Measurements from ENCODE around the gene SIK1.
"Not testable (repeated sequence)": the region's sequence is repeated elsewhere in the genome, so short reads cannot be mapped to it uniquely, and the experiment has no call there.

The SIK1 gene

DNA sequence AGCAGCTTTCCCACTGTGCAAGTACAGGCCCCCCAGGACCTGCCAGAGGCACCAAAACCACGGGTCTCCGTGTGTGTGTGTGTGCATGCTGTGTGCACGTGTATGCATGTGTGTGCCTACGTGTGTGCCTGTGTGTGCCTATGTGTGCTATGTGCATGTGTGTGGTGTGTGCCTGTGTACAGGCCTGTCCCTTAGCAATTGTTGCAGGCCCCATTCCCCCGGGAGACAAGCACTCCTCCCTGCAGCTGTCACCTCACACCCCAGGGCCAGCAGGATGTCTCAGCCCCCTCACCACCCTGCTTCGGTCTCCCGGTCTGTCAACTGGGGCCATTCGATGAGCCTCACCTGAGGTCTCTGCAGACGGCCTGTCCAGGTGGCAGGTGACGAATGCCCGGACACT, 46.6 kb downstream of the SIK1 start:
- not testable (repeated sequence) for H3K27me3 ChIP-seq (ENCODE audit: control insufficient read depth, insufficient read depth, low read length); H3K36me3 ChIP-seq (ENCODE audit: control insufficient read depth, insufficient read depth, low read length); H3K27ac ChIP-seq (ENCODE audit: low read depth, low read length); H3K9me3 ChIP-seq (ENCODE audit: control insufficient read depth, insufficient read depth, low read depth, low read length); H3K4me1 ChIP-seq (ENCODE audit: control insufficient read depth, insufficient read depth, low read length); H3K4me3 ChIP-seq (ENCODE audit: low read depth, low read length); H3K9ac ChIP-seq (ENCODE audit: low read length)

- H3K4me3 ChIP-seq (ENCODE audit: low read depth, low read length); H3K4me1 ChIP-seq (ENCODE audit: control insufficient read depth, insufficient read depth, low read length); H3K27me3 ChIP-seq (ENCODE audit: control insufficient read depth, insufficient read depth, low read length); H3K9ac ChIP-seq (ENCODE audit: low read length); H3K27ac ChIP-seq (ENCODE audit: low read depth, low read length); H3K36me3 ChIP-seq (ENCODE audit: control insufficient read depth, insufficient read depth, low read length); H3K9me3 ChIP-seq (ENCODE audit: control insufficient read depth, insufficient read depth, low read depth, low read length): not testable (repeated sequence)
These were observed 47.3 kb downstream of the SIK1 start for GRCh38 chr21:43379626-43380122.

DNA sequence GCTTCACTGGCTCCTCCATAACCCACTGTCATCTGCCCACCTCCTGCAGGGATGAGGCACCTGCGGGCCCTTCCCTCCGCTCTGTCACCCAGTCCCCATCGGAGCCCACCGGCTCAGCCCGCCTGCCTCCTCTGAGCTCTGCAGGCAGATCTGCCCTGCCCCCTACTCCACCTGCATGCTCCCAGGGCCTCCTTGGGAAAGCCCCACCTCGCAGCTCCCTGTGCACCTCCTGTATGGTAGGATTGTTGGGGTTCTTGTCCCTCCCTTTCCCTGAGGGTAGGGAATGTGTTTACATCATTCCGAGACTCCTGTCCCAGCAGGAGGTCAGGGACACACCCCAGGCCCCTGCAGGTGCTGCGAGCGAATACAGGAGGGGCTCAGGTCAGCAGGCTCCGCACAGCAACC, 50.5 kb downstream of the SIK1 start:
- Histone ChIP-seq H3K36me3 (ENCODE audit: control insufficient read depth, insufficient read depth, low read length) (no peaks in the 10 kb centered on the region), H3K9me3 (ENCODE audit: control insufficient read depth, insufficient read depth, low read depth, low read length) (no peaks in the 10 kb centered on the region), H3K9ac (ENCODE audit: low read length) (no peak overlapping the region), H3K4me3 (ENCODE audit: low read depth, low read length) (no peak overlapping the region), H3K4me1 (ENCODE audit: control insufficient read depth, insufficient read depth, low read length) (peaks cover 6% of the 10 kb centered on the region; the same call in 1 of the 2 replicates), H3K27me3 (ENCODE audit: control insufficient read depth, insufficient read depth, low read length) (no peaks in the 10 kb centered on the region), H3K27ac (ENCODE audit: low read depth, low read length) (no peak overlapping the region)

DNA sequence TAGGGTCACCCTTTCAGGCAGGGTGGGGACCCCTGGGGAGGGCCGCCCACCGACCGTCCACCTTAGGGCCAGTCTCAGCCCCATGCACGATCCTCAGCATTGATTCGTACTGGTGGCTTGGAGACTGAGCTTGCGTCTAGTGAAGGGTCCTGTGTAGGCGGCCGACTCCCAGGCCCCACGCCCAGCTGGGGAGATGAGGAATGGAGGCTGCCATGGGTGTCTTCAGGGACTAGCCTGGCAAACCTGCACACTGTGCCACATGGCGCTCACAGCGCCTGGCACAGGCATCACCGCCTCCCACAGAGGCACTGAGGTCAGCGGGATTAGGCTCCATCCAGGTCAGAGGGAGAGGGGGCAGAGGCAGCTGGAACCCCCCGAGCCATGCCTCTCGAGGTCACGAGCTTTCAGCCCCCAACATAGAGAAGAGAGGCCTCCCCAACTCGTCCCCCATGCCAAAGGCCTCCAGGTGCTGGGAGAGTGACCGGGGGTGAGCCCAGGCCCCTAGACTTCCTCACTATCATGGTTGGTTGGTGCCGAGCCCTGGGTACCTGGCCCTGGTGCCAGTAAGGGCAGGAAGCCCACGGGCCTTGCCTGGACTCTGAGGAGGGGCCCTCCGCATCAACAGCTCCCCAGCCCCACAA, 51.0 kb downstream of the SIK1 start:
- H3K9ac ChIP-seq (ENCODE audit: low read length) = no peak overlapping the region
- no peak overlapping the region for H3K27ac ChIP-seq (ENCODE audit: low read depth, low read length)

DNA sequence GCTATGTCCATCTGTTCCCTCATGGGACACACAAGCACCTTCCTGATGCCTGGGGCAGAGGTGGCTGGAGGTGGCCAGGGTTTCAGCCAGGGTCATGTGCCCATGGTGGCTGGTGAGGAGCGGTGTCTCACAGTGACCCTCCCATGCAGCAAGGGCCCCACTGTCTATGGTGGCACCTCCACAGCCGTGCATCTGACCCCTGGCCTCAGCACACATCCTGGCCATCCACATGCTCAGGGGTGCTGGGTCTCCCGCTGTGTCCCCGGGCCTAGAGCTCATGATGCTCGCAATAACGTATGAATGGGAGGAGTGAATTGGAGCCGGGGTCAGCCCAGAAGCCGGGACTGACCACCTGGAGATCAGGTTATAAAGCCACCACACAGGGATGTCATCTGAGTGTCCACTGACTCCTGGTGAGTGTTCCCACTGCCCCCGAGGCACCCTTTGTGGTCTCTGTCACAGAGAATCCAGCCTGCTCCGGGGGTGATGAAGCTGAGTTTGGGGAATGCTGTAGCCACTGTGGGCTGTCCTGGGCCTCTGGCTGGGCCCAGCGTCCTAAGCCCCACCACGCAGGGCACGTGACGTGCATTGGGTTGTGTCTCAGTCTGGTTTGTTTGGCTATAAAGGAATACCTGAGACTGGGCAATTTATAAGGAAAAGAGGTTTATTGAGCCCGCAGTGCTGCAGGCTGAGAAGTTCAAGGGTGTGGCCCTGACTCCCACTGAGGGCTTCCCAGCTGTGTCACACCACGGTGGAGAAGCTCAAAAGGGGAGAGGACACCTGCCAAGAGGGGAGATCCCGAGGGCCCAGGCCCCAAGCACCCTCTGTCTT, 51.7 kb downstream of the SIK1 start:
- Histone ChIP-seq H3K36me3 (ENCODE audit: control insufficient read depth, insufficient read depth, low read length) (no peaks in the 10 kb centered on the region), H3K27me3 (ENCODE audit: control insufficient read depth, insufficient read depth, low read length) (no peaks in the 10 kb centered on the region), H3K4me3 (ENCODE audit: low read depth, low read length) (no peak overlapping the region), H3K27ac (ENCODE audit: low read depth, low read length) (no peak overlapping the region), H3K9me3 (ENCODE audit: control insufficient read depth, insufficient read depth, low read depth, low read length) (no peaks in the 10 kb centered on the region), H3K9ac (ENCODE audit: low read length) (no peak overlapping the region), H3K4me1 (ENCODE audit: control insufficient read depth, insufficient read depth, low read length) (peaks cover 18% of the 10 kb centered on the region)

More for the DNA sequence above, 51.0 kb downstream of the SIK1 start:
- Histone ChIP-seq H3K9me3 (ENCODE audit: control insufficient read depth, insufficient read depth, low read depth, low read length) (no peaks in the 10 kb centered on the region), H3K4me1 (ENCODE audit: control insufficient read depth, insufficient read depth, low read length) (peaks cover 11% of the 10 kb centered on the region; the same call in 1 of the 2 replicates), H3K27me3 (ENCODE audit: control insufficient read depth, insufficient read depth, low read length) (no peaks in the 10 kb centered on the region), H3K4me3 (ENCODE audit: low read depth, low read length) (no peak overlapping the region), H3K36me3 (ENCODE audit: control insufficient read depth, insufficient read depth, low read length) (no peaks in the 10 kb centered on the region)

GRCh38 chr21:43374228-43374885, 52.6 kb downstream of the SIK1 start:
- no peaks in the 10 kb centered on the region for H3K27me3 ChIP-seq (ENCODE audit: control insufficient read depth, insufficient read depth, low read length)
- H3K4me3 ChIP-seq (ENCODE audit: low read depth, low read length) = no peak overlapping the region
- H3K27ac ChIP-seq (ENCODE audit: low read depth, low read length) = no peak overlapping the region
- H3K9me3 ChIP-seq (ENCODE audit: control insufficient read depth, insufficient read depth, low read depth, low read length) = no peaks in the 10 kb centered on the region
- peaks cover 25% of the 10 kb centered on the region for H3K4me1 ChIP-seq (ENCODE audit: control insufficient read depth, insufficient read depth, low read length)
- H3K36me3 ChIP-seq (ENCODE audit: control insufficient read depth, insufficient read depth, low read length) = no peaks in the 10 kb centered on the region
- no peak overlapping the region for H3K9ac ChIP-seq (ENCODE audit: low read length)

GRCh38 chr21:43373362-43374227, 53.3 kb downstream of the SIK1 start:
- Histone ChIP-seq H3K27ac (ENCODE audit: low read depth, low read length) (no peak overlapping the region), H3K4me1 (ENCODE audit: control insufficient read depth, insufficient read depth, low read length) (peaks cover 25% of the 10 kb centered on the region), H3K9ac (ENCODE audit: low read length) (no peak overlapping the region), H3K4me3 (ENCODE audit: low read depth, low read length) (no peak overlapping the region), H3K9me3 (ENCODE audit: control insufficient read depth, insufficient read depth, low read depth, low read length) (no peaks in the 10 kb centered on the region), H3K27me3 (ENCODE audit: control insufficient read depth, insufficient read depth, low read length) (no peaks in the 10 kb centered on the region), H3K36me3 (ENCODE audit: control insufficient read depth, insufficient read depth, low read length) (no peaks in the 10 kb centered on the region)

- Histone ChIP-seq H3K4me1 (ENCODE audit: control insufficient read depth, insufficient read depth, low read length) (peaks cover 25% of the 10 kb centered on the region), H3K27ac (ENCODE audit: low read depth, low read length) (no peak overlapping the region), H3K36me3 (ENCODE audit: control insufficient read depth, insufficient read depth, low read length) (no peaks in the 10 kb centered on the region), H3K9me3 (ENCODE audit: control insufficient read depth, insufficient read depth, low read depth, low read length) (no peaks in the 10 kb centered on the region), H3K27me3 (ENCODE audit: control insufficient read depth, insufficient read depth, low read length) (no peaks in the 10 kb centered on the region), H3K4me3 (ENCODE audit: low read depth, low read length) (no peak overlapping the region), H3K9ac (ENCODE audit: low read length) (no peak overlapping the region)
These were observed 54.1 kb downstream of the SIK1 start for GRCh38 chr21:43372663-43373361.

GRCh38 chr21:43371786-43372185, 55.1 kb downstream of the SIK1 start:
- Histone ChIP-seq H3K9ac (ENCODE audit: low read length) (no peak overlapping the region), H3K27me3 (ENCODE audit: control insufficient read depth, insufficient read depth, low read length) (no peaks in the 10 kb centered on the region), H3K4me1 (ENCODE audit: control insufficient read depth, insufficient read depth, low read length) (peaks cover 25% of the 10 kb centered on the region), H3K36me3 (ENCODE audit: control insufficient read depth, insufficient read depth, low read length) (no peaks in the 10 kb centered on the region), H3K27ac (ENCODE audit: low read depth, low read length) (no peak overlapping the region), H3K9me3 (ENCODE audit: control insufficient read depth, insufficient read depth, low read depth, low read length) (no peaks in the 10 kb centered on the region), H3K4me3 (ENCODE audit: low read depth, low read length) (no peak overlapping the region)

DNA sequence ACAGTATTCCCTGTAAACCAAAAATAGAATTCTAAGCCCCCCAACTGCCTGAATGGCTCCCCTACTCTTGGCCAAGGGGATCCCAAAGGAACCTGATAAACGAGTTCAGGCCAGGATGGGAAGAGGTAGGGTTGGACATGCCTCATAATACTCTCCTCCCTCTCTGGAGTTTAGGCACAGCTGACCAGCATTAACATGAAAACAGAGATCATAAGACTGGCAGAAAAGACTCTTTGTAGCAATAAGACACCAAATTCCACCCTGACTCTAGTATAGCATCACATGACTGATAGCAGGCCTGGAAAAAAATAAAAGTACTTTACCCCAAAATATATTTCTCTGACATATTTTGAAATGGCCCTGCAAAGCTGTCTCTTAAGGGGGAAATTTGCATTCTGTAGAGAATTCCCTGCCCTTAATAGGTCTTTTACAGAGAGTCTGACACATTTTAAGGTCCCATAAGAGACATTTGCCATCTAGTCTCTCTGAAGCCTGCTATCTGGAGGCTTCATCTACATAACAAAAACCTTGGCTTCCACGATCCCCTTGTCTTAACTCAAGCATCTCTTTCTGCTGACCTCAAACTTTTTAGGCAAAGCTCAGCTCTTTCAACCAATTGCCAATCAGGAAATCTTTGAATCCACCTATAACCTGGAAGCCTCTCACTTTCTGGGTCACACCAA, 55.9 kb downstream of the SIK1 start:
- Histone ChIP-seq H3K9ac (ENCODE audit: low read length) (no peak overlapping the region), H3K27ac (ENCODE audit: low read depth, low read length) (no peak overlapping the region), H3K9me3 (ENCODE audit: control insufficient read depth, insufficient read depth, low read depth, low read length) (no peaks in the 10 kb centered on the region), H3K4me3 (ENCODE audit: low read depth, low read length) (no peak overlapping the region), H3K4me1 (ENCODE audit: control insufficient read depth, insufficient read depth, low read length) (peaks cover 21% of the 10 kb centered on the region), H3K27me3 (ENCODE audit: control insufficient read depth, insufficient read depth, low read length) (no peaks in the 10 kb centered on the region), H3K36me3 (ENCODE audit: control insufficient read depth, insufficient read depth, low read length) (no peaks in the 10 kb centered on the region)
